T-helper 1 cell treated with Interleukin-12 subunit alpha and Interleukin-12 subunit beta and Interleukin-4 antibody, amounts not matched to agents 30 μg/mL and 1 μg/mL, for 36 hours (primary cell): ENCODE data around the gene TMED10.
A peak's percentile ranks its signal among the peaks of the same experiment; 100 is the strongest.
"Not testable (repeated sequence)": the region's sequence is repeated elsewhere in the genome, so short reads cannot be mapped to it uniquely, and the experiment has no call there.

Experiments
- H3K27ac Mint-ChIP-seq: one replicate; pipeline ENCODE4 v1.8.0; 2021; ENCODE audit warnings: mild to moderate bottlenecking, mixed read lengths
- H3K27me3 Mint-ChIP-seq: one replicate; pipeline ENCODE4 v1.8.0; 2021; ENCODE audit warnings: low read depth, mixed read lengths
- H3K36me3 Mint-ChIP-seq: one replicate; pipeline ENCODE4 v1.8.0; 2021; ENCODE audit warnings: low read depth, mixed read lengths
- H3K4me1 Mint-ChIP-seq: one replicate; pipeline ENCODE4 v1.8.0; 2021; ENCODE audit warnings: low read depth, mixed read lengths
- H3K4me3 Mint-ChIP-seq: one replicate; pipeline ENCODE4 v1.8.0; 2021; ENCODE audit warnings: mild to moderate bottlenecking, moderate library complexity, mixed read lengths
- H3K9me3 Mint-ChIP-seq: one replicate; pipeline ENCODE4 v1.8.0; 2021; ENCODE audit warnings: mixed read lengths

The TMED10 gene

GRCh38 chr14:75138492-75138891, 37.9 kb downstream of the TMED10 start:
- Mint-ChIP-seq H3K36me3 (peaks cover 26% of the 10 kb centered on the region), H3K4me1 (peaks cover 24% of the 10 kb centered on the region), H3K27ac (peak overlapping the region; percentile 66), H3K27me3 (no peaks in the 10 kb centered on the region), H3K9me3 (no peaks in the 10 kb centered on the region), H3K4me3 (no peak overlapping the region)

GRCh38 chr14:75134644-75135043, 41.8 kb downstream of the TMED10 start:
- Mint-ChIP-seq H3K9me3 (no peaks in the 10 kb centered on the region), H3K4me1 (peaks cover 21% of the 10 kb centered on the region), H3K4me3 (no peak overlapping the region), H3K27me3 (no peaks in the 10 kb centered on the region), H3K27ac (no peak overlapping the region), H3K36me3 (peaks cover 28% of the 10 kb centered on the region)

- Mint-ChIP-seq H3K9me3 (no peaks in the 10 kb centered on the region), H3K4me3 (no peak overlapping the region), H3K36me3 (peaks cover 28% of the 10 kb centered on the region), H3K27me3 (no peaks in the 10 kb centered on the region), H3K4me1 (peaks cover 11% of the 10 kb centered on the region), H3K27ac (no peak overlapping the region)
These were observed 42.8 kb downstream of the TMED10 start for GRCh38 chr14:75133597-75133996.

- Mint-ChIP-seq H3K4me1 (peaks cover 11% of the 10 kb centered on the region), H3K4me3 (no peak overlapping the region), H3K36me3 (peaks cover 28% of the 10 kb centered on the region)
These were observed 43.9 kb downstream of the TMED10 start for GRCh38 chr14:75132382-75133086.

GRCh38 chr14:75128596-75128990, 47.8 kb downstream of the TMED10 start:
- peaks cover 33% of the 10 kb centered on the region for H3K4me1 Mint-ChIP-seq
- H3K4me3 Mint-ChIP-seq: peak overlapping the region; percentile 36
- no peaks in the 10 kb centered on the region for H3K27me3 Mint-ChIP-seq
- H3K9me3 Mint-ChIP-seq: no peaks in the 10 kb centered on the region
- peak overlapping the region; percentile 86 for H3K27ac Mint-ChIP-seq
- peaks cover 31% of the 10 kb centered on the region for H3K36me3 Mint-ChIP-seq

More at GRCh38 chr14:75132382-75133086, 43.9 kb downstream of the TMED10 start:
- H3K27ac Mint-ChIP-seq: no peak overlapping the region
- H3K27me3 Mint-ChIP-seq: no peaks in the 10 kb centered on the region
- H3K9me3 Mint-ChIP-seq: no peaks in the 10 kb centered on the region

GRCh38 chr14:75127903-75128595, 48.4 kb downstream of the TMED10 start:
- Mint-ChIP-seq H3K27ac (peak overlapping the region; percentile 86), H3K9me3 (no peaks in the 10 kb centered on the region), H3K4me3 (peak overlapping the region; percentile 93), H3K4me1 (peaks cover 33% of the 10 kb centered on the region), H3K27me3 (no peaks in the 10 kb centered on the region), H3K36me3 (peaks cover 28% of the 10 kb centered on the region)

GRCh38 chr14:75127474-75127820, 49.0 kb downstream of the TMED10 start:
- Mint-ChIP-seq H3K27ac (peak overlapping the region; percentile 92), H3K4me3 (peak overlapping the region; percentile 93)

GRCh38 chr14:75126679-75127473, 49.5 kb downstream of the TMED10 start, which contains the start of gene NEK9:
TSS of gene NEK9 (minus strand) at chr14:75127048. CDS start at chr14:75126921, 127 bp downstream.
- Mint-ChIP-seq H3K4me3 (peak within 1 kb of the TSS; percentile 93), H3K27me3 (no peaks in the 10 kb centered on the region), H3K9me3 (no peaks in the 10 kb centered on the region), H3K36me3 (peaks cover 25% of the 10 kb centered on the region), H3K4me1 (peaks cover 28% of the 10 kb centered on the region), H3K27ac (peak within 1 kb of the TSS; percentile 92)

More at GRCh38 chr14:75127474-75127820, 49.0 kb downstream of the TMED10 start:
- not testable (repeated sequence) for H3K9me3 Mint-ChIP-seq, H3K27me3 Mint-ChIP-seq
- H3K36me3 Mint-ChIP-seq: peaks cover 24% of the 10 kb centered on the region
- peaks cover 30% of the 10 kb centered on the region for H3K4me1 Mint-ChIP-seq

GRCh38 chr14:75126121-75126544, 50.3 kb downstream of the TMED10 start:
- H3K27ac Mint-ChIP-seq: peak overlapping the region; percentile 90
- no peaks in the 10 kb centered on the region for H3K9me3 Mint-ChIP-seq
- peak overlapping the region; percentile 93 for H3K4me3 Mint-ChIP-seq
- peaks cover 30% of the 10 kb centered on the region for H3K4me1 Mint-ChIP-seq
- no peaks in the 10 kb centered on the region for H3K27me3 Mint-ChIP-seq
- H3K36me3 Mint-ChIP-seq: peaks cover 27% of the 10 kb centered on the region

- Mint-ChIP-seq H3K9me3 (no peaks in the 10 kb centered on the region), H3K4me1 (peaks cover 32% of the 10 kb centered on the region), H3K4me3 (peak overlapping the region; percentile 93), H3K27ac (peak overlapping the region; percentile 90), H3K27me3 (no peaks in the 10 kb centered on the region), H3K36me3 (peaks cover 28% of the 10 kb centered on the region)
These were observed 50.8 kb downstream of the TMED10 start for GRCh38 chr14:75125617-75126016.

- peak overlapping the region; percentile 79 for H3K27ac Mint-ChIP-seq
- H3K9me3 Mint-ChIP-seq: no peaks in the 10 kb centered on the region
- peaks cover 38% of the 10 kb centered on the region for H3K4me1 Mint-ChIP-seq
- H3K27me3 Mint-ChIP-seq: no peaks in the 10 kb centered on the region
- peaks cover 35% of the 10 kb centered on the region for H3K36me3 Mint-ChIP-seq
- peak overlapping the region; percentile 50 for H3K4me3 Mint-ChIP-seq
These were observed 52.4 kb downstream of the TMED10 start for GRCh38 chr14:75123991-75124390.

GRCh38 chr14:75121552-75121951, 54.9 kb downstream of the TMED10 start:
- Mint-ChIP-seq H3K27ac (no peak overlapping the region), H3K4me1 (peaks cover 29% of the 10 kb centered on the region), H3K4me3 (no peak overlapping the region), H3K27me3 (no peaks in the 10 kb centered on the region), H3K9me3 (no peaks in the 10 kb centered on the region), H3K36me3 (peaks cover 38% of the 10 kb centered on the region)

GRCh38 chr14:75120541-75121291, 55.7 kb downstream of the TMED10 start:
- Mint-ChIP-seq H3K9me3 (no peaks in the 10 kb centered on the region), H3K4me3 (no peak overlapping the region), H3K36me3 (peaks cover 36% of the 10 kb centered on the region), H3K27ac (no peak overlapping the region), H3K4me1 (peaks cover 24% of the 10 kb centered on the region), H3K27me3 (no peaks in the 10 kb centered on the region)

GRCh38 chr14:75119056-75119455, 57.4 kb downstream of the TMED10 start:
- Mint-ChIP-seq H3K27me3 (no peaks in the 10 kb centered on the region), H3K4me3 (no peak overlapping the region), H3K9me3 (no peaks in the 10 kb centered on the region), H3K4me1 (peaks cover 20% of the 10 kb centered on the region), H3K27ac (no peak overlapping the region), H3K36me3 (peaks cover 37% of the 10 kb centered on the region)
